ENCODE results near the gene TPD52L1. TPM values are rescaled to one million over a fixed set of nuclear protein-coding genes. Genes with fewer than 3 reads are reported as not detected.
A peak's percentile ranks its signal among the peaks of the same experiment; 100 is the strongest.

The TPD52L1 gene
- total and polyA plus RNA-seq, 2 of the 4 experiments (the other 2 are of a cell fraction), result 10.2 to 13.5 TPM

DNA sequence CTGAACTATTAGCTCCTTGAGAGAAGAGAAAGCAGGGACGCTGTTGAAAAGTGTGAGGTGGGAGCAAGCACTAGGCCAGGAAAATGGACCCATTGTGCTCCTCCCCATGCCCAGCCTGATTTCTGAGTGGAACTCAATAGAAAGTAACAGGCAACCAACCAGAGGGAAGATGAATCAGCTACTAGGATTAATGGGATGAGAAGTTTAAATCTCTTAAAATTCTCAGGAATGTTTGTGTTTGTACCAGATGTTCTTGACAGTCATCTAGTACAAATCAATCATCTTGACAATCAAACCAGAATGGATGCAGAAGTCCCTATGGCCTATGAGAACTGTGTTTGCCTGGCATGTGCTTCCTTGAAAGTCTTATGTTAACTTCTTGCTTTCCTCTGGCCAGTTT is 99.3 kb downstream of the TPD52L1 start:
- in situ Hi-C loops (cut with MboI; ENCODE audit: low sequenced_read_pairs), result no loop called here
- Histone ChIP-seq H3K9me3 (ENCODE audit: control insufficient read depth, insufficient read depth, low read length) (no peaks in the 10 kb centered on the region), H2AK9ac (replicated peaks; ENCODE audit: low read depth, low read length, poor library complexity) (peak overlapping the region; percentile 65), H4K91ac (ENCODE audit: insufficient read depth, low read depth, low read length) (peak overlapping the region; percentile 57; the same call in 1 of the 2 replicates), H4K5ac (ENCODE audit: low read depth, low read length) (peak overlapping the region; percentile 33; the same call in 1 of the 2 replicates), H3K56ac (ENCODE audit: extremely low read depth, insufficient read depth, low read length) (no peak overlapping the region), H3K18ac (ENCODE audit: low read depth, low read length) (peak overlapping the region; percentile 71; the same call in 1 of the 2 replicates), H3K79me1 (ENCODE audit: low read depth in 1 of 2, low read length in 2 of 2) (no peaks in the 10 kb centered on the region), H3K4me3 (ENCODE audit: insufficient read depth, low read depth, low read length) (no peak overlapping the region), H2AFZ (replicated peaks; ENCODE audit: low read length, poor library complexity) (peak overlapping the region; percentile 82), H3K9me1 (ENCODE audit: insufficient read depth, low read length) (0 out of 2 replicates have a peak, but pooled peaks cover 3% of the 10 kb centered on the region), H3K27ac (ENCODE audit: insufficient read depth, low read length) (no peak overlapping the region), H3K4me2 (ENCODE audit: low read depth, low read length) (no peak overlapping the region), H4K8ac (ENCODE audit: low read depth in 2 of 2, low read length in 2 of 2) (peak overlapping the region in 1 of 2 experiments; percentile 85; a peak in 2 of 4 replicates), H2BK15ac (ENCODE audit: low read depth, low read length) (peak overlapping the region; percentile 76; the same call in 1 of the 3 replicates), H3K27me3 (ENCODE audit: control insufficient read depth, insufficient read depth, low read length) (no peaks in the 10 kb centered on the region), H2BK20ac (ENCODE audit: low read depth, low read length) (peak overlapping the region; percentile 79; the same call in 1 of the 2 replicates), H3K36me3 (ENCODE audit: control insufficient read depth, insufficient read depth, low read length) (no peaks in the 10 kb centered on the region), H2BK5ac (ENCODE audit: low read depth, low read length, poor library complexity, severe bottlenecking) (peak overlapping the region; percentile 50), H4K20me1 (ENCODE audit: insufficient read depth, low read length) (no peaks in the 10 kb centered on the region), H2BK120ac (ENCODE audit: low read depth, low read length) (peak overlapping the region; percentile 72; the same call in 1 of the 2 replicates), H3K14ac (replicated peaks; ENCODE audit: low read depth, low read length) (peak overlapping the region; percentile 43; the same call in 1 of the 2 replicates), H3K4ac (ENCODE audit: low read depth, low read length) (peak overlapping the region; percentile 49; the same call in 1 of the 2 replicates), H3K4me1 (ENCODE audit: control insufficient read depth, insufficient read depth, low read length) (peaks cover 13% of the 10 kb centered on the region), H3K9ac (ENCODE audit: low read depth, low read length) (no peak overlapping the region), H2AK5ac (ENCODE audit: low read depth, low read length) (peak overlapping the region; percentile 17; the same call in 1 of the 2 replicates), H3K23ac (ENCODE audit: low read depth, low read length) (no peak overlapping the region)
- POLR2A ChIA-PET (ENCODE audit: unreplicated experiment), result no interaction called here
- BruUV-seq (replicated peaks), result no TSS peak
- ATAC-seq (ENCODE audit: low read depth), result peak; percentile 74
- WGBS, 2 experiments (ENCODE audit: extremely low coverage in 2 of 2, insufficient read length in 1 of 2), result no CpG with 5 or more reads among the region's 1 CpG
- CTCF ChIA-PET, result no interaction called here
- intact Hi-C loops (cut with micrococcal nuclease), result loop anchor here (5.0 kb wide), 1 partner anchor 51 kb away; no protein-coding TSS in a partner anchor
- dilution Hi-C loops (cut with HindIII; ENCODE audit: low sequenced_read_pairs, unreplicated experiment), result no loop called here
- DNase-seq, result peak; percentile 76
- TF ChIP-seq RAD21 (IDR thresholded peaks at IDR 0.05; ENCODE audit: low read length), result no peak

All from IMR-90 (cell line).